Adrenal gland (tissue), 5 donors: ENCODE data around the gene NAPA.

ENCODE experiments used
- POLR2A ChIP-seq, 2 donors: fragments of 450-650 bp; IDR thresholded peaks; one replicate each; pipeline ENCODE4 v1.6.1; 2017; ENCODE audit warnings: antibody characterized with exemption in 2 of 2, mild to moderate bottlenecking in 2 of 2, moderate library complexity in 1 of 2
- TF ChIP-seq, protein P1 (sequence below), 6 experiments: fragments of 450-650 bp in 4 of 6; fragments of 200-600 bp in 2 of 6; sonication (generic) in 1 of 6; IDR thresholded peaks; 1 replicate in 5 of 6; 2 replicates in 1 of 6; pipeline versions ENCODE4 v1.5.1 to v1.8.0; 2016 to 2021; ENCODE audit warnings: antibody characterized with exemption in 6 of 6, mild to moderate bottlenecking in 2 of 6, moderate library complexity in 1 of 6
- donor health status: DM: no; HTN: no; CAD: no.

DNA sequence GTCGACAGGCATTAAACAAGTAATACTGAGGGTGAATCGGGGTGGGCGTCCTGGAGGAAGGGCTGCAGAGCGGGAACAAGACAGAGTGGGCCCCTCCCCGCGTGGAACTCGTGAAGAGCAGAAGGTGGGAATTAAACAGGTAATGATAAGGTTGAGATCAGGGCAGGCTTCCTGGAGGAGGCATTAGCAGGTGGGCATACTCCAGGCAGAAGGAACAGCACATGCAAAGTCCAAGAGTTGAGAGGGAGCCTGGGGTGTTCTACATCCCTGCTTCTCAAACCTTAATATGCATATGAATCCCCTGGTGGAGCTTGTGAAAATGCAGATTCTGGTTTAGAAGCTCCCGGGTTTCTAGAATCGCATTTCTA lies 66.5 kb downstream of the NAPA start:
- TF ChIP-seq, protein P1, sequence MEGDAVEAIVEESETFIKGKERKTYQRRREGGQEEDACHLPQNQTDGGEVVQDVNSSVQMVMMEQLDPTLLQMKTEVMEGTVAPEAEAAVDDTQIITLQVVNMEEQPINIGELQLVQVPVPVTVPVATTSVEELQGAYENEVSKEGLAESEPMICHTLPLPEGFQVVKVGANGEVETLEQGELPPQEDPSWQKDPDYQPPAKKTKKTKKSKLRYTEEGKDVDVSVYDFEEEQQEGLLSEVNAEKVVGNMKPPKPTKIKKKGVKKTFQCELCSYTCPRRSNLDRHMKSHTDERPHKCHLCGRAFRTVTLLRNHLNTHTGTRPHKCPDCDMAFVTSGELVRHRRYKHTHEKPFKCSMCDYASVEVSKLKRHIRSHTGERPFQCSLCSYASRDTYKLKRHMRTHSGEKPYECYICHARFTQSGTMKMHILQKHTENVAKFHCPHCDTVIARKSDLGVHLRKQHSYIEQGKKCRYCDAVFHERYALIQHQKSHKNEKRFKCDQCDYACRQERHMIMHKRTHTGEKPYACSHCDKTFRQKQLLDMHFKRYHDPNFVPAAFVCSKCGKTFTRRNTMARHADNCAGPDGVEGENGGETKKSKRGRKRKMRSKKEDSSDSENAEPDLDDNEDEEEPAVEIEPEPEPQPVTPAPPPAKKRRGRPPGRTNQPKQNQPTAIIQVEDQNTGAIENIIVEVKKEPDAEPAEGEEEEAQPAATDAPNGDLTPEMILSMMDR (IDR thresholded peaks at IDR 0.05) = no peak
- TF ChIP-seq POLR2A (IDR thresholded peaks at IDR 0.05) = no peak
